A549 (cell line): ENCODE measurements around the gene ZNF519. TPM values are rescaled to one million over a fixed set of nuclear protein-coding genes. Genes with fewer than 3 reads are reported as not detected.

ENCODE experiments used
- ATAC-seq, 2 experiments: fragments of 200-7000 bp in 1 of 2; fragments of >200 bp in 1 of 2; cut with Nextera tagmentation in 1 of 2; cut with Tn5 transposase in 1 of 2; 3 replicates each; pipeline versions ENCODE4 v1.8.0 to v1.9.1; 2018 to 2020; ENCODE audit warnings: mild to moderate bottlenecking in 1 of 2, moderate library complexity in 1 of 2
- CTCF ChIA-PET: fragments of 300-600 bp; sonication (Branson Sonifier 250); formaldehyde crosslinking; extraction: SDS; loops from one replicate; lab custom pipeline; 2021; ENCODE audit warnings: antibody characterized with exemption, inconsistent platforms; lab: Yijun Ruan, JAX
- POLR2A ChIA-PET: fragments of 350-600 bp; formaldehyde crosslinking; extraction: SDS; loops from one replicate; lab custom pipeline; 2021; ENCODE audit warnings: antibody characterized with exemption, inconsistent platforms; lab: Yijun Ruan, JAX
- DNase-seq, 2 experiments: peaks; one replicate each; pipeline versions ENCODE4 v3.0.0 to v3.0.0-alpha.2; 2011 to 2016; ENCODE audit warnings: low read depth in 1 of 2, low spot score in 1 of 2
- FAIRE-seq: peaks from 2 replicates; lab custom pipeline; 2011; peaks lifted over from hg19 to GRCh38; lab: Jason Lieb, UNC
- H3K27ac ChIP-seq, 2 experiments: fragments of >200 bp; sonication (Bioruptor Twin); formaldehyde crosslinking; 3 replicates each; pipeline ENCODE4 v1.5.1; 2016 to 2017
- H3K4me1 ChIP-seq: fragments of >200 bp; sonication (Bioruptor Twin); formaldehyde crosslinking; 3 replicates; pipeline ENCODE4 v1.6.1; 2016
- H3K4me2 ChIP-seq: fragments of >200 bp; sonication (Bioruptor Twin); formaldehyde crosslinking; 3 replicates; pipeline ENCODE4 v1.6.1; 2016
- H3K4me3 ChIP-seq: fragments of >200 bp; sonication (Bioruptor Twin); formaldehyde crosslinking; 3 replicates; pipeline ENCODE4 v1.5.1; 2016
- H3K9me3 ChIP-seq: fragments of >200 bp; sonication (Bioruptor Twin); formaldehyde crosslinking; 3 replicates; pipeline ENCODE4 v1.6.1; 2016
- BCL3 ChIP-seq: fragments of >200 bp; sonication (Bioruptor Twin); formaldehyde crosslinking; IDR thresholded peaks from 3 replicates; pipeline ENCODE4 v1.6.1; 2016
- BHLHE40 ChIP-seq: IDR thresholded peaks from 2 replicates; pipeline ENCODE4 v1.6.1; 2012; ENCODE audit warnings: low read depth, low read length, inconsistent platforms
- CHD2 ChIP-seq: fragments of 150-350 bp; IDR thresholded peaks from 2 replicates; pipeline ENCODE4 v1.6.1; 2014; ENCODE audit warnings: low read length; ENCODE audit not compliant: partially characterized antibody
- CTCF ChIP-seq: fragments of >200 bp; sonication (Bioruptor Twin); formaldehyde crosslinking; IDR thresholded peaks from 3 replicates; pipeline ENCODE4 v1.5.1; 2016
- ELK1 ChIP-seq: fragments of 150-350 bp; IDR thresholded peaks from 2 replicates; pipeline ENCODE4 v1.6.1; 2014; ENCODE audit warnings: low read depth, mild to moderate bottlenecking, low read length
- ESRRA ChIP-seq: fragments of 150-350 bp; IDR thresholded peaks from 2 replicates; pipeline ENCODE4 v1.6.1; 2014; ENCODE audit warnings: mild to moderate bottlenecking, low read length, borderline replicate concordance
- FOSL2 ChIP-seq, 2 experiments: fragments of 450-650 bp in 1 of 2; fragments of >200 bp in 1 of 2; sonication (Bioruptor Twin) in 1 of 2; formaldehyde crosslinking; IDR thresholded peaks; 2 replicates each; pipeline versions ENCODE4 v1.5.0 to v1.6.1; 2016 to 2020; ENCODE audit warnings: mild to moderate bottlenecking in 1 of 2, moderate library complexity in 1 of 2
- FOXS1 ChIP-seq: fragments of 250-450 bp; sonication (Bioruptor Pico); IDR thresholded peaks from 2 replicates; pipeline ENCODE4 v1.5.0; 2020; ENCODE audit warnings: mild to moderate bottlenecking, moderate library complexity
- GATA3 ChIP-seq: IDR thresholded peaks from 2 replicates; pipeline ENCODE4 v1.6.1; 2012; ENCODE audit warnings: borderline replicate concordance
- HDAC2 ChIP-seq: fragments of 200-600 bp; sonication (generic); IDR thresholded peaks from 2 replicates; pipeline ENCODE4 v1.6.1; 2016
- HES2 ChIP-seq: fragments of >200 bp; sonication (Bioruptor Twin); formaldehyde crosslinking; IDR thresholded peaks from 2 replicates; pipeline ENCODE4 v1.6.1; 2016
- HMGXB4 ChIP-seq: fragments of 250-450 bp; sonication (Bioruptor Pico); IDR thresholded peaks from 2 replicates; pipeline ENCODE4 v1.5.0; 2021; ENCODE audit warnings: mild to moderate bottlenecking, moderate library complexity, borderline replicate concordance
- JUNB ChIP-seq: fragments of >200 bp; sonication (Bioruptor Twin); formaldehyde crosslinking; IDR thresholded peaks from 2 replicates; pipeline ENCODE4 v1.6.1; 2016
- KDM1A ChIP-seq: fragments of 200-600 bp; sonication (generic); IDR thresholded peaks from 2 replicates; pipeline ENCODE4 v1.6.1; 2016; ENCODE audit warnings: low read depth, mild to moderate bottlenecking
- KDM5A ChIP-seq: fragments of 200-600 bp; sonication (generic); IDR thresholded peaks from 2 replicates; pipeline ENCODE4 v1.6.1; 2016; ENCODE audit warnings: antibody characterized with exemption, mild to moderate bottlenecking
- NFE2L2 ChIP-seq: fragments of 150-350 bp; conservative IDR thresholded peaks from 2 replicates; pipeline ENCODE4 v1.6.1; 2014; ENCODE audit warnings: low read length
- POLR2A ChIP-seq: IDR thresholded peaks from 2 replicates; pipeline ENCODE4 v1.6.1; 2012; ENCODE audit warnings: mild to moderate bottlenecking, low read length
- RAD21 ChIP-seq, 2 experiments: fragments of >200 bp in 1 of 2; sonication (Bioruptor Twin) in 1 of 2; formaldehyde crosslinking in 1 of 2; IDR thresholded peaks in 1 of 2; conservative IDR thresholded peaks in 1 of 2; 2 replicates in 1 of 2; 3 replicates in 1 of 2; pipeline ENCODE4 v1.6.1; 2012 to 2018; ENCODE audit warnings: inconsistent platforms in 1 of 2
- RCOR1 ChIP-seq: fragments of 150-350 bp; IDR thresholded peaks from 2 replicates; pipeline ENCODE4 v1.6.1; 2014; ENCODE audit warnings: antibody characterized with exemption, low read length, low read depth
- RFX5 ChIP-seq: fragments of 450-650 bp; IDR thresholded peaks from 2 replicates; pipeline ENCODE4 v1.7.1; 2014; ENCODE audit warnings: antibody characterized with exemption, mild to moderate bottlenecking, moderate library complexity
- SREBF2 ChIP-seq: fragments of 450-650 bp; IDR thresholded peaks from 2 replicates; pipeline ENCODE4 v1.6.1; 2014; ENCODE audit warnings: mild to moderate bottlenecking, moderate library complexity
- WGBS: methylation state at CpG from one replicate; pipeline ENCODE4 v1.1.6; 2017; ENCODE audit errors: missing lambda C conversion rate; 5-methylcytosine and 5-hydroxymethylcytosine counted together
- polyA plus RNA-seq, 4 experiments: library from polyadenylated mRNA; depleted of rRNA in 3 of 4; stranded (reverse); fragments of >200 nt; fragmentation: RNase III in 1 of 4; extraction: RNeasy Plus Mini Kit Qiagen cat#74134 plus additional on column Dnase treatment in 1 of 4; gene quantifications; 2 replicates in 3 of 4; 3 replicates in 1 of 4; pipeline ENCODE4 v1.2.3, GENCODE V29; 2011 to 2017
- TF ChIP-seq, protein P1 (sequence below): IDR thresholded peaks from 2 replicates; pipeline ENCODE4 v1.6.1; 2012; ENCODE audit warnings: low read depth, borderline replicate concordance
- TF ChIP-seq, protein P2 (sequence below): fragments of 200-600 bp; sonication (generic); IDR thresholded peaks from 2 replicates; pipeline ENCODE4 v1.6.1; 2016; ENCODE audit warnings: antibody characterized with exemption, mild to moderate bottlenecking, moderate library complexity

The ZNF519 gene
- polyA plus RNA-seq, 2 of the 4 experiments (the other 2 are of a cell fraction): 3.2 to 6.6 TPM

- no peak for FAIRE-seq
- POLR2A ChIA-PET: no interaction called here
- no peak overlapping the region for H3K4me3 ChIP-seq
- TF ChIP-seq JUNB: no peak
- no peak for TF ChIP-seq BHLHE40
- TF ChIP-seq RAD21 (conservative IDR thresholded peaks at IDR 0.05 in 1 of 2, IDR thresholded peaks at IDR 0.05 in 1 of 2): peak; percentile 60 to 64
- TF ChIP-seq CTCF: peak; percentile 45
- TF ChIP-seq HMGXB4: no peak
- TF ChIP-seq, all 56 proteins: peak for 2
- no peaks in the 10 kb centered on the region for H3K9me3 ChIP-seq
- WGBS: 36% methylated on average over 6 of the region's 9 CpGs
- H3K27ac ChIP-seq: no peak overlapping the region
- no peak overlapping the region for H3K4me2 ChIP-seq
- CTCF ChIA-PET: interaction anchor here (0.8 to 2.1 kb wide), 14 partner anchors 9 to 298 kb away, joined by 3 to 14 read pairs (median 4); partner anchors contain the start of gene MC5R
- ATAC-seq: peak in 1 of 2 experiments; percentile 58; a peak in 3 of 6 replicates
- H3K4me1 ChIP-seq: no peaks in the 10 kb centered on the region
- peak; percentile 2 to 16 for DNase-seq
Measured at GRCh38 chr18:14086458-14087231, 45.6 kb downstream of the ZNF519 start.

DNA sequence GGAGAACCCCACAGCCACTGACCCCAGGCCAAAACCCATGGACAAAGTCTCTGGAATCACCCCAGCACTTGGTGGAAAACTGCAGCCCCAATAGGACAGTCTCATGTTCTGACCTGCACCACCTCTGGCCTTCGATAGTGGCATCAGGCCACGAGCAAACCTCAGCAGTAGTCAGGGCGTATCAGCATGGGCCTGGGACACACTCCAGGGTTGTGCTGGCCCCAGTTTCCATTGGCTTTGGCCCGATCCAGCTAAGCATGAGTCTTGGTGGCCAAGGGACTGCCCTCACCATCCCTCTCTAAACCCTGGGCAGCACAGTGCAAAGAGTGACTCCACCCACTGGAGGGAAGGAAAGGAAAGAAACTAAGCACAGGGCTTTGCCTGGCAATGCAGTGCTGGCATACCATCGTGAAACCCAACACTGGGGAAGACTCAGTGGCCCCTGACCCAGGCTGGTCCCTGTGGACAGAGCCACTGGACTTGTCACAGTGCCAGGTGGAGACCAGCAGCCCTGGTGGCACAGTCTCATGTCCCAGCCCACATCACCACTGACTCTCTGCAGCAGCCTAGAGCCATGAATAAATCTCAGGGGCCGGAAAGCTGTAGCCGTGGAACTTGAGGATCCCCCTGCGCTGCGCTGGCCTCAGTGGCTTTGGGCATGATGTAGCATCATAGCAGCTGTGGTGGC is 46.3 kb downstream of the ZNF519 start:
- no peaks in the 10 kb centered on the region for H3K4me1 ChIP-seq
- no peak overlapping the region for H3K4me2 ChIP-seq
- DNase-seq (no peak), FAIRE-seq (no peak), ATAC-seq (no peak)
- H3K4me3 ChIP-seq: no peak overlapping the region
- ChIA-PET POLR2A (no interaction called here), CTCF (interaction anchor here (1.0 to 2.1 kb wide), 10 partner anchors 9 to 288 kb away, joined by 3 to 14 read pairs (median 4); partner anchors contain the start of gene MC5R)
- no peaks in the 10 kb centered on the region for H3K9me3 ChIP-seq
- 83% methylated on average over 1 of the region's 9 CpGs for WGBS
- H3K27ac ChIP-seq: no peak overlapping the region
- TF ChIP-seq BHLHE40 (no peak), SREBF2 (no peak), POLR2A (no peak), KDM1A (no peak), RFX5 (no peak), RCOR1 (no peak), CHD2 (no peak), HDAC2 (no peak), ELK1 (no peak), HES2 (no peak), BCL3 (no peak), ESRRA (no peak), FOXS1 (CRISPR knock-in tag) (no peak), GATA3 (no peak), RAD21 (conservative IDR thresholded peaks at IDR 0.05 in 1 of 2, IDR thresholded peaks at IDR 0.05 in 1 of 2) (no peak), KDM5A (no peak), FOSL2 (IDR thresholded peaks at IDR 0.05) (no peak), FOSL2 (CRISPR knock-in tag; IDR thresholded peaks at IDR 0.05) (no peak), NFE2L2 (no peak)
- TF ChIP-seq, protein P1, sequence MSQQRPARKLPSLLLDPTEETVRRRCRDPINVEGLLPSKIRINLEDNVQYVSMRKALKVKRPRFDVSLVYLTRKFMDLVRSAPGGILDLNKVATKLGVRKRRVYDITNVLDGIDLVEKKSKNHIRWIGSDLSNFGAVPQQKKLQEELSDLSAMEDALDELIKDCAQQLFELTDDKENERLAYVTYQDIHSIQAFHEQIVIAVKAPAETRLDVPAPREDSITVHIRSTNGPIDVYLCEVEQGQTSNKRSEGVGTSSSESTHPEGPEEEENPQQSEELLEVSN: no peak
- TF ChIP-seq, protein P2, sequence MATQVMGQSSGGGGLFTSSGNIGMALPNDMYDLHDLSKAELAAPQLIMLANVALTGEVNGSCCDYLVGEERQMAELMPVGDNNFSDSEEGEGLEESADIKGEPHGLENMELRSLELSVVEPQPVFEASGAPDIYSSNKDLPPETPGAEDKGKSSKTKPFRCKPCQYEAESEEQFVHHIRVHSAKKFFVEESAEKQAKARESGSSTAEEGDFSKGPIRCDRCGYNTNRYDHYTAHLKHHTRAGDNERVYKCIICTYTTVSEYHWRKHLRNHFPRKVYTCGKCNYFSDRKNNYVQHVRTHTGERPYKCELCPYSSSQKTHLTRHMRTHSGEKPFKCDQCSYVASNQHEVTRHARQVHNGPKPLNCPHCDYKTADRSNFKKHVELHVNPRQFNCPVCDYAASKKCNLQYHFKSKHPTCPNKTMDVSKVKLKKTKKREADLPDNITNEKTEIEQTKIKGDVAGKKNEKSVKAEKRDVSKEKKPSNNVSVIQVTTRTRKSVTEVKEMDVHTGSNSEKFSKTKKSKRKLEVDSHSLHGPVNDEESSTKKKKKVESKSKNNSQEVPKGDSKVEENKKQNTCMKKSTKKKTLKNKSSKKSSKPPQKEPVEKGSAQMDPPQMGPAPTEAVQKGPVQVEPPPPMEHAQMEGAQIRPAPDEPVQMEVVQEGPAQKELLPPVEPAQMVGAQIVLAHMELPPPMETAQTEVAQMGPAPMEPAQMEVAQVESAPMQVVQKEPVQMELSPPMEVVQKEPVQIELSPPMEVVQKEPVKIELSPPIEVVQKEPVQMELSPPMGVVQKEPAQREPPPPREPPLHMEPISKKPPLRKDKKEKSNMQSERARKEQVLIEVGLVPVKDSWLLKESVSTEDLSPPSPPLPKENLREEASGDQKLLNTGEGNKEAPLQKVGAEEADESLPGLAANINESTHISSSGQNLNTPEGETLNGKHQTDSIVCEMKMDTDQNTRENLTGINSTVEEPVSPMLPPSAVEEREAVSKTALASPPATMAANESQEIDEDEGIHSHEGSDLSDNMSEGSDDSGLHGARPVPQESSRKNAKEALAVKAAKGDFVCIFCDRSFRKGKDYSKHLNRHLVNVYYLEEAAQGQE: no peak
